Activated CD4-positive, alpha-beta T cell treated with anti-CD3 and anti-CD28 coated beads, Interleukin-2, amount 10 ng/mL, durations not matched to agents 24 days and 14 days (primary cell): ENCODE results near the gene SLC22A14. TPM values are rescaled to one million over a fixed set of nuclear protein-coding genes. Genes with fewer than 3 reads are reported as not detected.

Experiments
- DNase-seq: peaks from one replicate; pipeline ENCODE4 v3.0.0; 2022
- H3K27ac Mint-ChIP-seq: one replicate; pipeline ENCODE4 v1.8.0; 2022; ENCODE audit warnings: mild to moderate bottlenecking, mixed read lengths
- H3K27me3 Mint-ChIP-seq: one replicate; pipeline ENCODE4 v1.8.0; 2022; ENCODE audit warnings: mixed read lengths
- H3K36me3 Mint-ChIP-seq: one replicate; pipeline ENCODE4 v1.8.0; 2022; ENCODE audit warnings: low read depth, mild to moderate bottlenecking, mixed read lengths
- H3K4me1 Mint-ChIP-seq: one replicate; pipeline ENCODE4 v1.8.0; 2021; ENCODE audit warnings: mixed read lengths
- H3K4me3 Mint-ChIP-seq: one replicate; pipeline ENCODE4 v1.8.0; 2022; ENCODE audit warnings: mild to moderate bottlenecking, moderate library complexity, mixed read lengths
- H3K9me3 Mint-ChIP-seq: one replicate; pipeline ENCODE4 v1.8.0; 2021; ENCODE audit warnings: mixed read lengths
- intact Hi-C: fragments of 100-400 bp; cut with micrococcal nuclease; formaldehyde crosslinking; loops from one replicate; pipeline ENCODE4 v1.15.1; 2023
- total RNA-seq: library from RNA; stranded (reverse); gene quantifications from 2 replicates; pipeline ENCODE4 v1.2.3, GENCODE V29; 2022

Gene SLC22A14
- total RNA-seq, 1 donor from 2014 or later, result not detected

DNA sequence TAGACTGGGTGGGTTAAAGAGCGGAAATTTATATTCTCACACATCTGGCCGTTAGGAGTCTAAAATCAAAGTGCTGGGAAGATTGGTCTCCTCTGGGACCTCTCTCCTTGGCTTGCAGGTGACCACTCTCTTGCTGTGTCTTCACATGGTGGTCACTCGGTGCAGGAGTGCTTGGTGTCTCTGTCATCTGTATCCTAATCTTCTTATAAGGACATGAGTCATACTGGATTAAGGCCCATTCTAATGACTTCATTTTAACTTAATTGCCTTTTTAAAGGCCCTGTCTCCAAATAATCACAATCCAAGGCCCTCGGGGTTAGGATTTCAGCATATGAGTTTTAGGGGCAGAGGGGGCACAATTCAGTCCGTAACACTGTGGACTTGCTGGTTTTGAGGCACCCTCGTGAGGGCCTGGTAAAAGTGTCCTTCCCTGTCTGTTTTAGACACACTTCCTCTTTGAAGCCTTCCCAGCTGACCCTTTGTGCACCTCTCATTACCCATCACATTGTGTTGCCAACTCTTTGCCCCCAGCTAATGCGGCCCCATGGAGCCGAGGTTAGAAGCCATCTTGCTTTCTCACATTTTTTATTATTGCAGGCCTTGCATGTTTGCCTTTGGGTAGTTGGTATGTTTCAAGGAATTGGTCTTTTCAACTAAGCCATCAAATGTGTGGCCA is 67.7 kb downstream of the SLC22A14 start:
- intact Hi-C loops, result loop anchor here (5.0 kb wide), 2 partner anchors 302 to 378 kb away; no protein-coding TSS in a partner anchor
- DNase-seq, result no peak
- Mint-ChIP-seq H3K27me3 (no peaks in the 10 kb centered on the region), H3K36me3 (peaks cover 17% of the 10 kb centered on the region), H3K27ac (no peak overlapping the region), H3K4me3 (no peak overlapping the region), H3K9me3 (no peaks in the 10 kb centered on the region), H3K4me1 (peaks cover 8% of the 10 kb centered on the region)

DNA sequence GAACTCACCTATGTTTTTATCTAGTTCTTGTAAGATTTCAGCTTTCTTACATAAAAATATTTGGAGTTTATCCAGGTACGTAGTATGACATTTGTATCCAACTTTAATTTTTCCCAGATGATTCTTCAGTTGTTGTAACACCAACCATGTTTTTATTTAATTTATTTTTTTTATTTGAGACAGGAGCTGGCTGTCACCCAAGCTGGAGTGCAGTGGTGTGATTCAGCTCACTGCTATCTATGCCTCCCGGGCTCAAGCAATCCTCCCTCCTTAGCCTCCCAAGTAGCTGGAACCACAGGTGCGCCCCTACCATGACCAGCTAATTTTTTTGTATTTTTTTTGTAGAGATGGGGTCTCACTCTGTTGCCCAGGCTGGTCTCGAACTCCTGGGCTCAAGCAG is 71.1 kb downstream of the SLC22A14 start:
- intact Hi-C loops, result no loop called here
- Mint-ChIP-seq H3K27ac (no peak overlapping the region), H3K4me1 (peaks cover 6% of the 10 kb centered on the region), H3K4me3 (no peak overlapping the region), H3K27me3 (no peaks in the 10 kb centered on the region), H3K36me3 (peaks cover 25% of the 10 kb centered on the region), H3K9me3 (no peaks in the 10 kb centered on the region)
- no peak for DNase-seq

DNA sequence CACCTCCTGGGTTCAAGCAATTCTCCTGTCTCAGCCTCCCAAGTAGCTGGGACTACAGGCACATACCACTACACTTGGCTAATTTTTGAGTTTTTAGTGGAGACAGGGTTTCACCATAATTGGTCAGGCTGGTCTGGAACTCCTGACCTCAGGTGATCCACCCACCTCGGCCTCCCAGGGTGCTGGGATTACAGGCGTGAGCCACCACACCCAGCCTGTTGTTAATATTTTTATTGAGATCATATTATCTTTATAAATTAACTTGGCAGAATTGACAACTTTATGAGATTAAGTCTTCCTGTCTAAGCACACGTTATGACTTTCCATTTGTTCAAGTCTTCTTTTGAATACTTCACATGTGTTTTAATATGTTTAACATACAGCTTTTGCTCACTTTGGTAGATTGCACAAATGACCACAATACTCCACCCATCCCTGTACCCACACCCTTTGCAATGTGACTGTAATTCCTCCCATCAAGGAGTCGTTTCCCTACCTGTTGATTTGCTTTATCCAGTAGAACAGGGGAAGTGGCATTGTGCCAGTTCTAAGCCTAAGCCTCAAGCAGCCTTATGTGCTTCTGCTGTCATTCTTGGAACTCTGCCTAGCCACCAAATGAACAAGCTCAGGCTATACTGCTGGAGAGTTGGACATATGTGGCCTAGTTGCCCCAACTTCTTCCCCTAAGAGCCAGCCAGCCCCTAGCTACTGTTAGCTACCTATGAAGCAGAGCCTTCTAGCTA is 72.7 kb downstream of the SLC22A14 start:
- DNase-seq, result no peak
- Mint-ChIP-seq H3K36me3 (peaks cover 28% of the 10 kb centered on the region), H3K4me1 (peaks cover 3% of the 10 kb centered on the region), H3K27ac (no peak overlapping the region), H3K4me3 (no peak overlapping the region), H3K27me3 (no peaks in the 10 kb centered on the region), H3K9me3 (no peaks in the 10 kb centered on the region)
- intact Hi-C loops, result no loop called here

DNA sequence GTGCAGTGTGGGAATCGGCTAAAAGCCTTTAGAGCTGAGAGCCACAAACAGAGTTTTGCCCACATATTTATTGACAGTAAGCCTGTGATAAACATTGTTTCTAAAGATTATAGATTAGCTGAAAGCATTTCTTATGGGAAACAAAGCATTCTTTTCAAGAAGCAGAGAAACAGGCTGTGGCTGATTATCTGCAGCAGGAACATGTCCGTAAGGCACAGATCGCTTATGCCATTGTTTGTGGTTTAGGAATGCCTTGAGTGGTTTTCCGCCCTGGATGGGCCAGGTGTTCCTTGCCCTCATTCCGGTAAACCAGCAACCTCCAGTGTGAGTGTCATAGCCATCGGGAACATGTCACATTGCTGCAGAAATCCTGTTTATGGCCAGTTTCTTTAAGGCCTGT is 76.9 kb downstream of the SLC22A14 start:
- no peak for DNase-seq
- intact Hi-C loops, result no loop called here
- no peaks in the 10 kb centered on the region for H3K9me3 Mint-ChIP-seq
- H3K27me3 Mint-ChIP-seq, result no peaks in the 10 kb centered on the region
- peaks cover 5% of the 10 kb centered on the region for H3K4me1 Mint-ChIP-seq
- H3K27ac Mint-ChIP-seq, result no peak overlapping the region
- H3K36me3 Mint-ChIP-seq, result peaks cover 16% of the 10 kb centered on the region
- no peak overlapping the region for H3K4me3 Mint-ChIP-seq

DNA sequence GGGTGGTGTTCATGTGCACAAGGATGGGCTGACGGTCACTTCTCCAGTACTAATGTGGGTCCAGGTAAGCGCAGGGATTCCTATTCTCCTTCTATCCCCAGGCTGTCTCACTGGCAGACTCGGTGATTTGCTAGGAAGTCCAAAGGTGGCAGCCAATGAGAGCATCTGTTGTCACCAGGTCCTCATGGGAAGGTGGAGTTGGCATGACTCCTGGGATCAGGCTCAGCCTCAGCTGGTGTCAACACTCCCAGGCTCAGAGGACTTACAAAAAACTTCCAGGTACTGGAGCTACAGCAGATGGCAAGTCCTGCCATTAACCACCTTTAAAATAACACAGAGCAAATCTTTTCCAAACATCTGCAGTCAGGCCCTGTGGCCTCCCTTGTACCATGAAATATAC is 78.3 kb downstream of the SLC22A14 start:
- no peak overlapping the region for H3K4me3 Mint-ChIP-seq
- peaks cover 20% of the 10 kb centered on the region for H3K36me3 Mint-ChIP-seq

DNA sequence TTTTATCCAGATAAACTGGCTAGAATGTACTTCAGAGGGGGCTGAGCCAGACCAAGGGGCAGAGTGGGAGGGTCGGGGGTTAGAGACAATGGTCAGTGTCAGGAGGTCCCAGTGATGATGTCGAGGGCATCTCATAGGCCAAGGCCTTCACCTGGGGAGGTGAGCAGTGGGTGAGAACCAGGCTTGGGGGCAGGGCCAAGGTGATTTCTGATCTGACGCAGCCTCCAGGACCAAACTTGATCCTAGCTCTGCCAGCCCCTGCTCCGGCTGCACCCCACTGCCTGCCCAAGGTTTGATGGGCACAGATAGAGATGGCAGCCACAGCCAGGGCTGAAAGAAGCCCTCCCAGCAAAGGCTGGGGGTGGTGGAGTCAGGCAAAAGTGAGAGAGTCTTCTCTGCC is 79.4 kb downstream of the SLC22A14 start:
- no peak for DNase-seq
- H3K4me1 Mint-ChIP-seq, result peaks cover 9% of the 10 kb centered on the region
- intact Hi-C loops, result no loop called here
- H3K9me3 Mint-ChIP-seq, result no peaks in the 10 kb centered on the region
- H3K4me3 Mint-ChIP-seq, result no peak overlapping the region
- H3K27me3 Mint-ChIP-seq, result no peaks in the 10 kb centered on the region
- no peak overlapping the region for H3K27ac Mint-ChIP-seq
- H3K36me3 Mint-ChIP-seq, result peaks cover 17% of the 10 kb centered on the region

More for the DNA sequence above, 78.3 kb downstream of the SLC22A14 start:
- no peak for DNase-seq
- intact Hi-C loops, result no loop called here
- Mint-ChIP-seq H3K27me3 (no peaks in the 10 kb centered on the region), H3K4me1 (peaks cover 9% of the 10 kb centered on the region), H3K9me3 (no peaks in the 10 kb centered on the region), H3K27ac (no peak overlapping the region)

DNA sequence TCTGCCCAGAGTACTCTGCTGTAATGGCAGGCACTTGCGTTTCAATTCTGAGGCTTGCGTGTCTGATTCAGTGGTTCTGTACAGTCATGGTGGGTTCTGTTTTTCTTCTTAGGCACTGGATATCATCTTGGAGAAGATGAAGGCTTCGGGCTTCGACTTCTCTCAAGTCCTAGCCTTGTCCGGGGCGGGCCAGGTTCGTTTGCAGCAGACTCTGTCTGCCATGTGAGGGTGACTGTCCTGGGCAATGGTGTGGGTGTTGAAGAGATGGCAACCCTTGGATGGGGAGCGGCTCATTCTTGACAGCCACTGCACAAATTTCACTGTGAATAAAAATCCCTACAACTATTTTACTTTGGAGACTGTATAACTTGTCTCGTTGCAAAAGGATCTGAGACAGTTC is 80.7 kb downstream of the SLC22A14 start:
- H3K27me3 Mint-ChIP-seq, result no peaks in the 10 kb centered on the region
- intact Hi-C loops, result no loop called here
- no peak for DNase-seq
- peaks cover 9% of the 10 kb centered on the region for H3K4me1 Mint-ChIP-seq
- H3K36me3 Mint-ChIP-seq, result peaks cover 13% of the 10 kb centered on the region
- H3K9me3 Mint-ChIP-seq, result no peaks in the 10 kb centered on the region
- no peak overlapping the region for H3K27ac Mint-ChIP-seq
- no peak overlapping the region for H3K4me3 Mint-ChIP-seq

DNA sequence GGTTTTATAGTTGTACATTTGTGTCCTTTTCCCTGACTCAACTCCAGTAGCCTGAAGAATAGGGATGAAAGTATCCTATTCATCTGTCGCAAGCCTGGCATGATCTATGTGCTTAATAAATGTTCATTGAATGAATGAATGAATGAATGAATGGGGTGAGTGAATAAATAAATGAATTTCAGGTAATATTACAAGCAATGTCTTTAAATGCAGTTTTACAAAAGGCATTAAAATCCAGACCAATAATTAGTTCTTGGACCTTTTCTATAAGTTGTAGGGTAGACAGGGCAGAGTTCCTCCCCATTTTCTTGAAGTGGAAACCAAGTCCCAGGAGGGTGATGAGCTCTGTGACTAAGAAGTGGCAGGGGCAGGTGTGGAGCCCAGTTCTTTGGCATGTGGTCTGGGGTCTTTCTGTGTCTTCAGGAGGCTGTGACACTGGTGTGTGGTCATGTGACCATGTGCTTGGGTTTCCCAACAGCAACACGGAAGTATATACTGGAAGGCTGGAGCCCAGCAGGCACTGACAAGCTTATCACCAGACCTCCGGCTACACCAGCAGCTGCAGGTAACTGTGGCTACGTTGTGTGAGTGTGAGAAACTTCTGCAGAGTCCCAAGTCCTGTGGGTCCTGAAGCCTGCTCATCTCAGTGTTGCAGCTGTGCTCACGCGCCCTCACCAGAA is 82.8 kb downstream of the SLC22A14 start:
- H3K4me1 Mint-ChIP-seq, result peaks cover 9% of the 10 kb centered on the region
- H3K36me3 Mint-ChIP-seq, result peaks cover 21% of the 10 kb centered on the region
- DNase-seq, result no peak
- intact Hi-C loops, result no loop called here
- H3K9me3 Mint-ChIP-seq, result peaks cover 4% of the 10 kb centered on the region
- H3K27me3 Mint-ChIP-seq, result no peaks in the 10 kb centered on the region
- no peak overlapping the region for H3K4me3 Mint-ChIP-seq
- no peak overlapping the region for H3K27ac Mint-ChIP-seq

DNA sequence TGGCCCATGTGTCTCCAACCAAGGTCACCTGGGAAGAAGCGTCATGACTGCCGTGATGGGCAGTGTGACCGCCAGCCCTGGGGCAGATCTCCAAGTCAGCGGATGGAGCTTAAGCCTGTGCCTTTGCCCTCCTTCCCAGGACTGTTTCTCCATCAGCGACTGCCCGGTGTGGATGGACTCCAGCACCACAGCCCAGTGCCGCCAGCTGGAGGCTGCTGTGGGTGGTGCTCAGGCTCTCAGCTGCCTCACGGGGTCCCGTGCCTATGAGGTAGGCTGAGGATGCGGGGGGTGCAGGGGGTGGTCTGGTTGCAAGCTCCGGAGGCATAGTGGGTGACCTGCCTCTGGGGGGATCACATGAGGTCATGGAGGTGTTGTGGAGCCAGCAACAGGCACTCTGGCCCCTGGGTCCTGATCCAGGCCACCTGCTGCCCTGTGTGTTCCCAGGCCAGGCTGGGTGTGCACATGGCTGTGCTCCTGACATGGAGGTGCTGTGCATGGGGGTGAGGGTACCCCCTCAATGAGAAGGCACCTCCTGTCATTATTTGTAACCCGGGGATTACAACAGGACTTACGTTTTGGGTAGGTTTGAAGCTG is 83.5 kb downstream of the SLC22A14 start:
- DNase-seq, result no peak
- H3K4me1 Mint-ChIP-seq, result peaks cover 9% of the 10 kb centered on the region
- intact Hi-C loops, result no loop called here
- H3K36me3 Mint-ChIP-seq, result peaks cover 23% of the 10 kb centered on the region
- no peaks in the 10 kb centered on the region for H3K27me3 Mint-ChIP-seq
- H3K27ac Mint-ChIP-seq, result no peak overlapping the region
- no peak overlapping the region for H3K4me3 Mint-ChIP-seq
- H3K9me3 Mint-ChIP-seq, result peaks cover 4% of the 10 kb centered on the region

DNA sequence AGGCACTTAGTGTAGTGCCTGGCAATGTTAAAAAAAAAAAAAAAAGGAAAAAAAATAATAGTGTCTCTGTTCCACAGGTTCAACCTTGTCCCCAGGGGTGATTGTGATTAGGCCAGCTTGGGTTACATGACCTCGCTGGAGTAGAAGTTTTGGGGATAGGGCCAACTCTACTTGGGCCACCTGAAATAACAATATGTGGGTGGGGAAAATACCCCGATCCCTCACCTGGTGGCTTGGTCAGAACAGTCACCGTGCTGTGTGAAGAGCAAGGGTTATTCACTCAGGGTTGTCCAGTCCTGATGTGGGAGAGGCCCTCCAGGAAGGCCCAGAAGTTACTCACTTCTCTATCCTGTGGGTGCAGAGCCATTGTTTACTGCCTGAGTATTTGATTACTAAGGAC is 84.0 kb downstream of the SLC22A14 start:
- intact Hi-C loops, result no loop called here
- Mint-ChIP-seq H3K27ac (no peak overlapping the region), H3K36me3 (peaks cover 26% of the 10 kb centered on the region), H3K27me3 (no peaks in the 10 kb centered on the region), H3K4me1 (peaks cover 10% of the 10 kb centered on the region), H3K9me3 (peaks cover 4% of the 10 kb centered on the region), H3K4me3 (no peak overlapping the region)
- DNase-seq, result no peak

DNA sequence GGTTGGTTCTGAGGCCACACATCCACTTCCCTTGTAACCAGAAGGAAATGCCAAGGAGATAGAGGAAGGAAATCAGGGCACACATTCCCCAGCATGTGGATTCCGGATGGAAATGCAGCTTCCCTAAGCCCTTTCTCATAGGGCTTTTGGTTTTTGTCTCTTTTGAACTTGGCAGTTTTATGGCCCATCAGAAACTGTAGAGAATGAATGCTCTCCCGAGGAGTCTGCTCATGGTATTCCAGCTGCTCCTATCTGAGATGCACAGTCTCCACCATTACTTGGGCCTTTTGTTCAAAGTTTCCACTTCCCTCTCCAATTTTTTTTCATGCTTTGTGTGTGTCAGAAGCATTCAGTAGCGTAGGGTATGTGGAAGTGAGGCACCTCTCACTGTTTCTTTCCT is 85.7 kb downstream of the SLC22A14 start:
- peaks cover 4% of the 10 kb centered on the region for H3K9me3 Mint-ChIP-seq
- peaks cover 30% of the 10 kb centered on the region for H3K36me3 Mint-ChIP-seq
- no peak overlapping the region for H3K27ac Mint-ChIP-seq
- H3K27me3 Mint-ChIP-seq, result peaks cover under 1% of the 10 kb centered on the region
- peaks cover 12% of the 10 kb centered on the region for H3K4me1 Mint-ChIP-seq
- intact Hi-C loops, result no loop called here
- DNase-seq, result no peak
- no peak overlapping the region for H3K4me3 Mint-ChIP-seq
